HEK293 (cell line): ENCODE measurements around the gene FAM89A.
A peak's percentile ranks its signal among the peaks of the same experiment; 100 is the strongest.

Experiments used
- CTCF ChIA-PET: fragments of 350-600 bp; formaldehyde crosslinking; extraction: SDS; loops from one replicate; lab custom pipeline; 2021; ENCODE audit warnings: antibody characterized with exemption; lab: Yijun Ruan, JAX
- POLR2A ChIA-PET: fragments of 300-600 bp; formaldehyde crosslinking; extraction: SDS; loops from one replicate; lab custom pipeline; 2020; ENCODE audit warnings: antibody characterized with exemption, inconsistent platforms; lab: Yijun Ruan, JAX
- H3K27ac ChIP-seq: fragments of 200-500 bp; sonication (Bioruptor generic); 2 replicates; pipeline ENCODE4 v1.5.1; 2014; ENCODE audit warnings: low read depth, low read length, control low read depth, inconsistent platforms; ENCODE audit errors: extremely low read depth
- H3K36me3 ChIP-seq, 2 experiments: fragments of 200-500 bp in 1 of 2; sonication (Bioruptor generic) in 1 of 2; 1 replicate in 1 of 2; 2 replicates in 1 of 2; pipeline ENCODE4 v1.5.1; 2014 to 2017; ENCODE audit warnings: inconsistent platforms in 2 of 2, low read length in 2 of 2; ENCODE audit not compliant: control insufficient read depth in 2 of 2, insufficient read depth in 1 of 2
- H3K4me1 ChIP-seq: fragments of 200-500 bp; sonication (Bioruptor generic); 2 replicates; pipeline ENCODE4 v1.5.1; 2014; ENCODE audit warnings: mild to moderate bottlenecking, low read length, inconsistent platforms; ENCODE audit not compliant: control insufficient read depth, insufficient read depth
- H3K4me3 ChIP-seq: 2 replicates; pipeline ENCODE4 v1.5.1; 2011; ENCODE audit warnings: low read depth, mild to moderate bottlenecking, control low read depth, low read length, moderate library complexity
- H3K9me3 ChIP-seq: fragments of 200-500 bp; sonication (Bioruptor generic); 2 replicates; pipeline ENCODE4 v1.5.1; 2014; ENCODE audit warnings: low read depth, low read length, inconsistent platforms; ENCODE audit not compliant: control insufficient read depth, insufficient read depth
- GLIS2 ChIP-seq: fragments of 450-650 bp; formaldehyde crosslinking; IDR thresholded peaks from 2 replicates; pipeline ENCODE4 v1.5.1; 2016; ENCODE audit warnings: missing biosample characterization, missing genetic modification characterization
- PATZ1 ChIP-seq: fragments of 450-650 bp; formaldehyde crosslinking; IDR thresholded peaks from 2 replicates; pipeline ENCODE4 v1.5.1; 2016; ENCODE audit warnings: missing biosample characterization, missing genetic modification characterization
- PRDM10 ChIP-seq: fragments of 450-650 bp; formaldehyde crosslinking; IDR thresholded peaks from 2 replicates; pipeline ENCODE4 v1.5.1; 2016; ENCODE audit warnings: missing biosample characterization, missing genetic modification characterization
- ZNF324 ChIP-seq: fragments of 450-650 bp; formaldehyde crosslinking; IDR thresholded peaks from 2 replicates; pipeline ENCODE4 v1.5.1; 2016; ENCODE audit warnings: missing biosample characterization, missing genetic modification characterization
- ZNF423 ChIP-seq: fragments of 450-650 bp; formaldehyde crosslinking; IDR thresholded peaks from 2 replicates; pipeline ENCODE4 v1.5.1; 2016; ENCODE audit warnings: missing biosample characterization, missing genetic modification characterization
- ZNF48 ChIP-seq: fragments of 450-650 bp; formaldehyde crosslinking; IDR thresholded peaks from 2 replicates; pipeline ENCODE4 v1.5.1; 2016; ENCODE audit warnings: missing biosample characterization, missing genetic modification characterization
- ZNF580 ChIP-seq: fragments of 450-650 bp; formaldehyde crosslinking; IDR thresholded peaks from 2 replicates; pipeline ENCODE4 v1.5.1; 2016; ENCODE audit warnings: missing biosample characterization, missing genetic modification characterization
- ZNF610 ChIP-seq: fragments of 450-650 bp; formaldehyde crosslinking; IDR thresholded peaks from 2 replicates; pipeline ENCODE4 v1.5.1; 2016; ENCODE audit warnings: missing biosample characterization, missing genetic modification characterization, borderline replicate concordance
- ZNF692 ChIP-seq: fragments of 450-650 bp; formaldehyde crosslinking; IDR thresholded peaks from 2 replicates; pipeline ENCODE4 v1.5.1; 2016; ENCODE audit warnings: missing biosample characterization, missing genetic modification characterization
- ZNF785 ChIP-seq: fragments of 450-650 bp; formaldehyde crosslinking; IDR thresholded peaks from 2 replicates; pipeline ENCODE4 v1.5.1; 2016; ENCODE audit warnings: missing biosample characterization, missing genetic modification characterization

Gene FAM89A

GRCh38 chr1:230982696-230983095, 57.4 kb downstream of the FAM89A start (continued):
- TF ChIP-seq ZNF580 (tag by site-specific recombination) = no peak
- TF ChIP-seq GLIS2 (tag by site-specific recombination) = no peak
- no peak for TF ChIP-seq ZNF610 (tag by site-specific recombination)

GRCh38 chr1:230979952-230980351, 60.1 kb downstream of the FAM89A start:
- Histone ChIP-seq H3K36me3 (peaks cover 13 to 37% of the 10 kb centered on the region in 2 experiments), H3K9me3 (no peaks in the 10 kb centered on the region), H3K27ac (no peak overlapping the region), H3K4me3 (peak overlapping the region; percentile 61), H3K4me1 (peaks cover 6% of the 10 kb centered on the region)
- ChIA-PET POLR2A (interaction anchor here (1.6 kb wide), 1 partner anchor 41 kb away, joined by 5 read pairs; no protein-coding TSS in a partner anchor), CTCF (interaction anchor here (0.6 to 1.6 kb wide), 5 partner anchors 9 to 352 kb away, joined by 3 to 10 read pairs (median 3); no protein-coding TSS in a partner anchor)
- no peak for TF ChIP-seq ZNF610 (tag by site-specific recombination)

- peak overlapping the region; percentile 61 for H3K4me3 ChIP-seq
- H3K9me3 ChIP-seq = no peaks in the 10 kb centered on the region
- peaks cover 13 to 37% of the 10 kb centered on the region in 2 experiments for H3K36me3 ChIP-seq
- peak; percentile 85 for TF ChIP-seq PRDM10 (tag by site-specific recombination)
- TF ChIP-seq ZNF692 (tag by site-specific recombination) = 0 out of 2 replicates have a peak, but pooled peaks have one; percentile 1
- no peak for TF ChIP-seq ZNF48 (tag by site-specific recombination)
- 0 out of 2 replicates have a peak, but pooled peaks have one; percentile 2 for TF ChIP-seq ZNF324
- 0 out of 2 replicates have a peak, but pooled peaks have one; percentile 18 for TF ChIP-seq ZNF423
- TF ChIP-seq PATZ1 (tag by site-specific recombination) = no peak
- no peak for TF ChIP-seq ZNF785 (tag by site-specific recombination)
- ChIA-PET POLR2A (interaction anchor here (0.7 to 1.6 kb wide), 8 partner anchors 8 to 359 kb away, joined by 3 to 7 read pairs (median 4); partner anchors contain the start of genes EXOC8 and SPRTN), CTCF (interaction anchor here (0.5 to 2.1 kb wide), 13 partner anchors 10 to 1488 kb away, joined by 3 to 11 read pairs (median 4); no protein-coding TSS in a partner anchor)
- peak overlapping the region; percentile 75 for H3K27ac ChIP-seq
- peaks cover 6% of the 10 kb centered on the region for H3K4me1 ChIP-seq
Observed at GRCh38 chr1:230979389-230979716, 60.7 kb downstream of the FAM89A start.
